Peyer's patch (tissue), 4 donors: ENCODE data around the gene KCNK4. TPM values are rescaled to one million over a fixed set of nuclear protein-coding genes. Genes with fewer than 3 reads are reported as not detected.

ENCODE experiments used
- DNase-seq, 3 donors: peaks; one replicate each; pipeline ENCODE4 v3.0.0-alpha.2; 2017 to 2019
- H3K27ac ChIP-seq, 4 donors: fragments of 200-600 bp; sonication (generic); one replicate each; pipeline ENCODE4 v1.5.1; 2016 to 2019
- H3K27me3 ChIP-seq, 2 donors: fragments of 200-600 bp; sonication (generic); one replicate each; pipeline ENCODE4 v1.5.1; 2019
- H3K36me3 ChIP-seq, 3 donors: fragments of 200-600 bp; sonication (generic); one replicate each; pipeline ENCODE4 v1.5.1; 2016 to 2019
- H3K4me1 ChIP-seq, 4 donors: fragments of 200-600 bp; sonication (generic); one replicate each; pipeline ENCODE4 v1.5.1; 2016 to 2019
- H3K4me3 ChIP-seq, 4 donors: fragments of 200-600 bp; sonication (generic); 1 replicate in 3 of 4; 2 replicates in 1 of 4; pipeline ENCODE4 v1.5.1; 2016 to 2019; ENCODE audit warnings: mild to moderate bottlenecking in 1 of 4
- H3K9me3 ChIP-seq, 4 donors: fragments of 200-600 bp; sonication (generic); one replicate each; pipeline ENCODE4 v1.5.1; 2016 to 2019; ENCODE audit warnings: mild to moderate bottlenecking in 1 of 4
- POLR2A ChIP-seq, 2 donors: fragments of 450-650 bp; IDR thresholded peaks; one replicate each; pipeline ENCODE4 v1.5.1; 2017; ENCODE audit warnings: antibody characterized with exemption in 2 of 2, mild to moderate bottlenecking in 2 of 2, moderate library complexity in 2 of 2
- total RNA-seq, 4 donors: library from RNA; depleted of rRNA; stranded (reverse); fragments of >200 nt; gene quantifications; one replicate each; pipeline ENCODE4 v1.1.0, GENCODE V29; 2016
- TF ChIP-seq, protein P1 (sequence below), 6 experiments: fragments of 450-650 bp in 4 of 6; fragments of 200-600 bp in 2 of 6; sonication (generic) in 1 of 6; IDR thresholded peaks; one replicate each; pipeline ENCODE4 v1.5.1; 2017 to 2019; ENCODE audit warnings: antibody characterized with exemption in 6 of 6, mild to moderate bottlenecking in 3 of 6, moderate library complexity in 1 of 6

The KCNK4 gene
- total RNA-seq, 4 donors from 2014 or later, result not detected

DNA sequence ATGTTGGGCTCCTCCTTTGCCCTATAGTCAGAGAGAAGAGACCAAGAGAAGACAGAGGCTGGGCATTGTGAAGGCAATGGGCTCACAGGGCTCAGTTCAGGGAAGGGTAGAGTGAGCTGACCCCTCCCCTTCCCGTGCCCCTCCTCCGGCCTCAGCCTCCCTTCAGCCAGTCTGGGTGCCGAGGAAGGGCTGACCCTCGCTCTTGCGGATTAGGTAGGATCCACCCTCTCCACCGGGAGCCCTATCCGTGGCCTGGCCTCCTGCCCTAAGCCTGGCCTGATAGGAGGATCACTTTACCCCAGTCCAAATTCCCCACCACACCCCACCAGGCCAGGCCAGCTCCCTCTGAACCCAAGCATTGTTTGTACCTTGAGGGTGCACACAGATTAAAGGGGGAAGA is 42.5 kb upstream of the KCNK4 start:
- no peak for DNase-seq
- H3K9me3 ChIP-seq, result no peaks in the 10 kb centered on the region
- H3K36me3 ChIP-seq, result peaks cover 0 to 7% (median 0%) of the 10 kb centered on the region in 3 donors
- H3K4me1 ChIP-seq, result peaks cover 0 to 64% (median 23%) of the 10 kb centered on the region in 4 donors
- no peak overlapping the region for H3K4me3 ChIP-seq
- no peaks in the 10 kb centered on the region for H3K27me3 ChIP-seq
- TF ChIP-seq, protein P1, sequence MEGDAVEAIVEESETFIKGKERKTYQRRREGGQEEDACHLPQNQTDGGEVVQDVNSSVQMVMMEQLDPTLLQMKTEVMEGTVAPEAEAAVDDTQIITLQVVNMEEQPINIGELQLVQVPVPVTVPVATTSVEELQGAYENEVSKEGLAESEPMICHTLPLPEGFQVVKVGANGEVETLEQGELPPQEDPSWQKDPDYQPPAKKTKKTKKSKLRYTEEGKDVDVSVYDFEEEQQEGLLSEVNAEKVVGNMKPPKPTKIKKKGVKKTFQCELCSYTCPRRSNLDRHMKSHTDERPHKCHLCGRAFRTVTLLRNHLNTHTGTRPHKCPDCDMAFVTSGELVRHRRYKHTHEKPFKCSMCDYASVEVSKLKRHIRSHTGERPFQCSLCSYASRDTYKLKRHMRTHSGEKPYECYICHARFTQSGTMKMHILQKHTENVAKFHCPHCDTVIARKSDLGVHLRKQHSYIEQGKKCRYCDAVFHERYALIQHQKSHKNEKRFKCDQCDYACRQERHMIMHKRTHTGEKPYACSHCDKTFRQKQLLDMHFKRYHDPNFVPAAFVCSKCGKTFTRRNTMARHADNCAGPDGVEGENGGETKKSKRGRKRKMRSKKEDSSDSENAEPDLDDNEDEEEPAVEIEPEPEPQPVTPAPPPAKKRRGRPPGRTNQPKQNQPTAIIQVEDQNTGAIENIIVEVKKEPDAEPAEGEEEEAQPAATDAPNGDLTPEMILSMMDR (IDR thresholded peaks at IDR 0.05), result no peak
- TF ChIP-seq POLR2A (IDR thresholded peaks at IDR 0.05), result no peak
- H3K27ac ChIP-seq, result peak overlapping the region in 1 of 4 donors; percentile 96

DNA sequence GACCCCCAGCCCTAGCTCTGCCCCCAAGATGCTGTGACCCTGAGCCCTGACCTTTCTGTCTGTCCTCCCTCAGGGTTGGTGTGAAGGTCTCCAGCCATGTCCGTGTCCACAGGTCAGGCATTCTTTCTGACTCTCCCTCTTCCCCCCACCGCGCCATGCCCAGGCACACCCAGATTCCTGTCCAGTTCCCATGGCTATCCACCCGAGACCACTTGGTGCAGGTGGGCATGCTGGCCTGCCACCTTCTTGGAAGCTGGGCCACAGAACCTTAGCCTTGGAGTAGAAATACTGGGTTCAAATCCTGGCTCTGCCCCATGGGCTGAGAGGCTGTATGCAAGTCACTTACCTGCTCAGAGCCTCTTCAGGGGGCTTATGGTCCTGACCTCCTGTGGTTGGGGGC is 42.1 kb upstream of the KCNK4 start:
- peak overlapping the region in 1 of 4 donors; percentile 4 for H3K27ac ChIP-seq
- H3K4me1 ChIP-seq, result peaks cover 0 to 64% (median 24%) of the 10 kb centered on the region in 4 donors

DNA sequence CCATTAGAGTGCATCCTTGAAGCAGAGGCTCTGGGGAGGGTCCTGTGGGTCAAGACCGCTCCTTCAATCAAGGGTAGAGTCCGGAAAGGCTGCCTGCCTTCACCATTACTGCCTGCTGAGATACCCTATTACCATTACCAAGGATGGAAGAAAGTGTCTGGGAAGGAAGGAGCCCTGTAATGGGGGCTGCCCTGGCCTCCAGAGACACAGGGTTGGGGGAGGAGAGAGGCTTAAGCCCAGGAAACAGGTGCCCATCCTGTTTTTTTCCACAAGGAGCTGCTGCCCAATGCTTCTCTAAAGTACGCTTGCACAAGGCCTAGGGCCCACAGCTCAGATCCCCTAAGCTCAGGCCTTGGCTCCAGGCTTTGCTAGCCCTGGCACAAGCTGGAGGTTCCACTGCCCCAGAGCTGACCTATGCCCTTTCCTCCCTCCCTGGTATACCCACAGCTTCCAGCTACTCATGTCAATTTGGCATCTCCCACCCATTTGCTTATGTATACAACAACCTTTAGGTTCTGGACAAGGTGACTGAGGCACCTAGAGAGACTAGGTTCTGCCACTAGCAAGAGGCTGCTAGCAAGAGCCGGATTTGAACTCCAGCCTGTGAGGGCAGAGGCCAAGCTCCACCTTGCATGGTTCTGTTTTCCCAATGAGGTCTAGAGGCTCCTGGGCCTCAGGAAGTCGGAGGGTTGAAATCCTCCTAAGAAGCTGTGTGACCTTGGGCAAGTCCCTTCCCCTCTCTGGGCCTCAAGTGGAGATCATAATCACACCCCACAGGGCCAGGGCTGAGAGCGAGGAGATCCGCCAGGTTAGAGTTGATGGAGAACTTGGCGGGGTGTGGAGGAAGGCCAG is 41.3 kb upstream of the KCNK4 start:
- Histone ChIP-seq H3K4me1 (peaks cover 0 to 69% (median 23%) of the 10 kb centered on the region in 4 donors), H3K36me3 (peaks cover 0 to 9% (median 0%) of the 10 kb centered on the region in 3 donors), H3K9me3 (no peaks in the 10 kb centered on the region), H3K4me3 (no peak overlapping the region), H3K27ac (peak overlapping the region in 1 of 4 donors; percentile 4), H3K27me3 (no peaks in the 10 kb centered on the region)
- TF ChIP-seq, protein P1 (IDR thresholded peaks at IDR 0.05), result no peak
- no peak for TF ChIP-seq POLR2A (IDR thresholded peaks at IDR 0.05)
- no peak for DNase-seq

More for the DNA sequence above, 42.1 kb upstream of the KCNK4 start:
- Histone ChIP-seq H3K9me3 (no peaks in the 10 kb centered on the region), H3K4me3 (no peak overlapping the region), H3K36me3 (peaks cover 0 to 5% (median 0%) of the 10 kb centered on the region in 3 donors), H3K27me3 (no peaks in the 10 kb centered on the region)
- TF ChIP-seq, protein P1 (IDR thresholded peaks at IDR 0.05), result no peak
- TF ChIP-seq POLR2A (IDR thresholded peaks at IDR 0.05), result no peak
- no peak for DNase-seq

DNA sequence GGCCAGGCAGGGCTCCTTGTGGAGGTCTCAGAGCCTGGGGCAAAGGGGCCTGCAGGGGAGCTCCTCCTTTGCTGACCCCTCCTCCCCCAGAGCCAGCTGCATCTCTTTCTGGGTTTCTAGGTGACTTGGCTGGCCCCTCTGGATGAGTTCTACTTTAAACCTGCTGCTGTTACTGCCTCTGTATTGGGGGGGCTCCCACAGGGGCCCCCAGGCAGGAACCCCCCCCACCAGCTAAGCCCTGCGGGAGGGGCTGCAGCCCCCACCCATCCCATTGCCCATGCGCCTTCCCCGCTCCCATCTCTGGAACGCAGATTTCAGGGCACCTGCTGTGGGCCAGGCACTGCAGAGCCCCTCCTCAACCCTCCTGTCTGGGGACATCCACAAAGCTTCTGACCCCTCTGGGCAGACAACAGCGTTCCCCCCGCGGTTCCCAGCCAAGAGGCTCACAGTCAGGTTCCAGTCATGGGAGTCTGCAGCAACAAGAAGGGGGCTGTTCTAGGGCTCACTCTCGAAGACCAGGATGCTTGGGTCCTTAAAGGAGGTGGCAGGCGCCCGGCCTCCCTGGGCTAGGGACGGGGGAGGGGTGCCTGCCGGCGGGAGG is 40.6 kb upstream of the KCNK4 start:
- H3K36me3 ChIP-seq, result peaks cover 0 to 16% (median 0%) of the 10 kb centered on the region in 3 donors
- no peaks in the 10 kb centered on the region for H3K9me3 ChIP-seq
- H3K4me3 ChIP-seq, result peak overlapping the region; percentile 75 to 99 (median 85)
- no peaks in the 10 kb centered on the region for H3K27me3 ChIP-seq
- H3K4me1 ChIP-seq, result peaks cover 0 to 69% (median 18%) of the 10 kb centered on the region in 4 donors
- no peak for DNase-seq
- TF ChIP-seq, protein P1 (IDR thresholded peaks at IDR 0.05), result no peak
- TF ChIP-seq POLR2A (IDR thresholded peaks at IDR 0.05), result no peak
- peak overlapping the region in 3 of 4 donors; percentile 77 to 99 (median 95) for H3K27ac ChIP-seq

DNA sequence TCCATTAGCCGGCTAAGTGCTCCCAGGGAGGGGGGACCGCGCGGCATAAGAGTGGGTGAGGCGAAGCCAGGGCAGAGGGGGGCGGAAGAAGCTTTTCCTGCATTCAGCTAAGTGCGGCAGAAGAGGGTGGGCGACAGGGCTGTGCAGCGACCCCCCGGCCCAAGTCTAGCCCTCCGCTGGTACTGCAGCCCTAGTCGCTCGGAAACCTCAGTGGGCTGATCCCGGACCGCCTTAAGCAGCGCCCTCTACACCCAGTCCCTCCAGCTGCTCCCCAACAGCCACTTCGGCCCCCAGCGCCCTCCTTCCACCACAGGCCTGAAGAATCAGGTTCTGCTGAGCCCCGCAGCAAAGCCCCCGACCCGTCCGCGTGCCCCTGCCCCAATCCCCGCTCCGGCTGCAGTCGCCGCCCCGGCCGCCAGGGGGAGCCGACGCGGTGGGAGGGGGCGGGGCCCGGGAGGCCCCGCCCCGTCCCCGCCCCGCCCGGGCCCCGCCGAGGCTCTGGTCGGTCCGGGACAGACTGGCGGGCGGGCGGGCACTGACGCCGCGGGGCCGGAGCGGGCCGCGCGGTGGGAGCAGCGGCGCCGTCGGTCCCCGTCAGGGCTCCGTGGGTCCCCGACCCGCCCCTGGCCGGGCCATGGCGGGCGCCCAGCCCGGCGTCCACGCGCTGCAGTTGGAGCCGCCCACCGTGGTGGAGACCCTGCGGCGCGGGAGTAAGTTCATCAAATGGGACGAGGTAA is 39.9 kb upstream of the KCNK4 start, which contains the start of gene PLCB3:
Gene PLCB3 (plus strand): TSS at position 515 of the 737 bp plus-strand sequence. CDS start 120 bp downstream, at position 635.
- Histone ChIP-seq H3K27me3 (no peaks in the 10 kb centered on the region), H3K4me1 (peaks cover 0 to 72% (median 16%) of the 10 kb centered on the region in 4 donors), H3K36me3 (peaks cover 0 to 22% (median 0%) of the 10 kb centered on the region in 3 donors), H3K4me3 (peak within 1 kb of the TSS; percentile 75 to 99 (median 85)), H3K27ac (peak within 1 kb of the TSS; percentile 77 to 99 (median 95)), H3K9me3 (no peaks in the 10 kb centered on the region)
- peak in 1 of 2 donors; percentile 94 for TF ChIP-seq POLR2A (IDR thresholded peaks at IDR 0.05)
- TF ChIP-seq, protein P1 (IDR thresholded peaks at IDR 0.05), result peak; percentile 53 to 95 (median 85)
- peak; percentile 53 to 84 (median 76) for DNase-seq
